ENCODE results near the gene MCTP1.

- TF ChIP-seq, protein P1, sequence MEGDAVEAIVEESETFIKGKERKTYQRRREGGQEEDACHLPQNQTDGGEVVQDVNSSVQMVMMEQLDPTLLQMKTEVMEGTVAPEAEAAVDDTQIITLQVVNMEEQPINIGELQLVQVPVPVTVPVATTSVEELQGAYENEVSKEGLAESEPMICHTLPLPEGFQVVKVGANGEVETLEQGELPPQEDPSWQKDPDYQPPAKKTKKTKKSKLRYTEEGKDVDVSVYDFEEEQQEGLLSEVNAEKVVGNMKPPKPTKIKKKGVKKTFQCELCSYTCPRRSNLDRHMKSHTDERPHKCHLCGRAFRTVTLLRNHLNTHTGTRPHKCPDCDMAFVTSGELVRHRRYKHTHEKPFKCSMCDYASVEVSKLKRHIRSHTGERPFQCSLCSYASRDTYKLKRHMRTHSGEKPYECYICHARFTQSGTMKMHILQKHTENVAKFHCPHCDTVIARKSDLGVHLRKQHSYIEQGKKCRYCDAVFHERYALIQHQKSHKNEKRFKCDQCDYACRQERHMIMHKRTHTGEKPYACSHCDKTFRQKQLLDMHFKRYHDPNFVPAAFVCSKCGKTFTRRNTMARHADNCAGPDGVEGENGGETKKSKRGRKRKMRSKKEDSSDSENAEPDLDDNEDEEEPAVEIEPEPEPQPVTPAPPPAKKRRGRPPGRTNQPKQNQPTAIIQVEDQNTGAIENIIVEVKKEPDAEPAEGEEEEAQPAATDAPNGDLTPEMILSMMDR (IDR thresholded peaks at IDR 0.05): no peak
- TF ChIP-seq POLR2A (IDR thresholded peaks at IDR 0.05): no peak
Observed at GRCh38 chr5:95035891-95036685, 248.8 kb downstream of the MCTP1 start.
